Upper lobe of right lung (tissue), 1 donor: ENCODE measurements around the gene NHLRC3. TPM values are rescaled to one million over a fixed set of nuclear protein-coding genes. Genes with fewer than 3 reads are reported as not detected.

Source experiments
- ATAC-seq: fragments of 200-7000 bp; cut with Tn5 transposase; one replicate; pipeline ENCODE4 v1.9.1; 2020; ENCODE audit warnings: mild to moderate bottlenecking, moderate library complexity
- DNase-seq: peaks from one replicate; pipeline ENCODE4 v3.0.0-alpha.2; 2020
- H3K27ac ChIP-seq: fragments of 200-600 bp; one replicate; pipeline ENCODE4 v1.8.0; 2022
- H3K27me3 ChIP-seq: fragments of 200-600 bp; one replicate; pipeline ENCODE4 v1.8.0; 2022; ENCODE audit warnings: mild to moderate bottlenecking
- H3K36me3 ChIP-seq: fragments of 200-600 bp; one replicate; pipeline ENCODE4 v1.8.0; 2022
- H3K4me1 ChIP-seq: fragments of 200-600 bp; one replicate; pipeline ENCODE4 v1.8.0; 2022
- H3K4me3 ChIP-seq: fragments of 200-600 bp; one replicate; pipeline ENCODE4 v1.8.0; 2022; ENCODE audit warnings: mild to moderate bottlenecking
- H3K9me3 ChIP-seq: fragments of 200-600 bp; one replicate; pipeline ENCODE4 v1.8.0; 2022
- intact Hi-C: fragments of 100-400 bp; cut with DNase I; formaldehyde crosslinking; loops from one replicate; pipeline ENCODE4 v1.11.0; 2022
- total RNA-seq: library from RNA; stranded (reverse); fragmentation: NEBNext Ultra II Directional; extraction: Animal tissue kit (Norgen Biotek cat#: 25700); gene quantifications from one replicate; pipeline ENCODE4 v1.2.1, GENCODE V29; 2021
- TF ChIP-seq, protein P1 (sequence below): fragments of 200-600 bp; IDR thresholded peaks from one replicate; pipeline ENCODE4 v1.8.0; 2022; ENCODE audit warnings: antibody characterized with exemption
- donor health status: DM: no; HTN: yes; CAD: no; lungs with severe emphysema.

The NHLRC3 gene
- total RNA-seq, 1 donor from 2014 or later: 28.8 TPM

DNA sequence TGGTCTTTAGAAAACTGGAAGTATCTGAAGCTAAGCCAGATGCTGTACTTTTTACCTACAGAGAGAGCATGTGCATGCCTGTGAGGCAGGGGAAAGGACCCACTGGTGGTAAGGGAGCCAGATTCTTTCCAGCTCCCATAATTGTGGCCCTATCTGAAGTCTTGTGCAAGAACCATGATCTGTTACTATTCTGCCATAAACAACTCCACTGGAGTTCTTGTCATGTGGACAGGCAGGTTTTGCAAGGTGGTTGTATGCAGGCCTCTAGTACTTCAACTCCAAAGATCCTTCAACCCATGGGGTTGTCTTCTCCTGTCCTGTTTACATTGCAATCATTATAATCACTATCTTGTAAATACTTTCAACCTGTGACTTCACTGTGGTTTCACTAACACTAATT is 14.5 kb upstream of the NHLRC3 start:
- H3K36me3 ChIP-seq: peaks cover 75% of the 10 kb centered on the region
- no peaks in the 10 kb centered on the region for H3K9me3 ChIP-seq
- TF ChIP-seq, protein P1, sequence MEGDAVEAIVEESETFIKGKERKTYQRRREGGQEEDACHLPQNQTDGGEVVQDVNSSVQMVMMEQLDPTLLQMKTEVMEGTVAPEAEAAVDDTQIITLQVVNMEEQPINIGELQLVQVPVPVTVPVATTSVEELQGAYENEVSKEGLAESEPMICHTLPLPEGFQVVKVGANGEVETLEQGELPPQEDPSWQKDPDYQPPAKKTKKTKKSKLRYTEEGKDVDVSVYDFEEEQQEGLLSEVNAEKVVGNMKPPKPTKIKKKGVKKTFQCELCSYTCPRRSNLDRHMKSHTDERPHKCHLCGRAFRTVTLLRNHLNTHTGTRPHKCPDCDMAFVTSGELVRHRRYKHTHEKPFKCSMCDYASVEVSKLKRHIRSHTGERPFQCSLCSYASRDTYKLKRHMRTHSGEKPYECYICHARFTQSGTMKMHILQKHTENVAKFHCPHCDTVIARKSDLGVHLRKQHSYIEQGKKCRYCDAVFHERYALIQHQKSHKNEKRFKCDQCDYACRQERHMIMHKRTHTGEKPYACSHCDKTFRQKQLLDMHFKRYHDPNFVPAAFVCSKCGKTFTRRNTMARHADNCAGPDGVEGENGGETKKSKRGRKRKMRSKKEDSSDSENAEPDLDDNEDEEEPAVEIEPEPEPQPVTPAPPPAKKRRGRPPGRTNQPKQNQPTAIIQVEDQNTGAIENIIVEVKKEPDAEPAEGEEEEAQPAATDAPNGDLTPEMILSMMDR: no peak
- DNase-seq (no peak), ATAC-seq (peak; percentile 77)
- intact Hi-C loops: no loop called here
- H3K4me3 ChIP-seq: no peak overlapping the region
- no peak overlapping the region for H3K27ac ChIP-seq
- peaks cover 10% of the 10 kb centered on the region for H3K4me1 ChIP-seq
- no peaks in the 10 kb centered on the region for H3K27me3 ChIP-seq

- TF ChIP-seq, protein P1: no peak
- H3K4me3 ChIP-seq: no peak overlapping the region
- ATAC-seq (no peak), DNase-seq (no peak)
- H3K9me3 ChIP-seq: no peaks in the 10 kb centered on the region
- H3K36me3 ChIP-seq: peaks cover 77% of the 10 kb centered on the region
- H3K27me3 ChIP-seq: no peaks in the 10 kb centered on the region
- peaks cover 10% of the 10 kb centered on the region for H3K4me1 ChIP-seq
- H3K27ac ChIP-seq: no peak overlapping the region
- intact Hi-C loops: no loop called here
These were observed 12.8 kb upstream of the NHLRC3 start for GRCh38 chr13:39025433-39025839.

GRCh38 chr13:39032150-39032549 is 6.1 kb upstream of the NHLRC3 start:
- TF ChIP-seq, protein P1: no peak
- Histone ChIP-seq H3K36me3 (peaks cover 20% of the 10 kb centered on the region), H3K27ac (no peak overlapping the region), H3K4me3 (no peak overlapping the region), H3K4me1 (peaks cover 31% of the 10 kb centered on the region), H3K27me3 (no peaks in the 10 kb centered on the region), H3K9me3 (no peaks in the 10 kb centered on the region)
- DNase-seq (no peak), ATAC-seq (no peak)
- intact Hi-C loops: no loop called here

DNA sequence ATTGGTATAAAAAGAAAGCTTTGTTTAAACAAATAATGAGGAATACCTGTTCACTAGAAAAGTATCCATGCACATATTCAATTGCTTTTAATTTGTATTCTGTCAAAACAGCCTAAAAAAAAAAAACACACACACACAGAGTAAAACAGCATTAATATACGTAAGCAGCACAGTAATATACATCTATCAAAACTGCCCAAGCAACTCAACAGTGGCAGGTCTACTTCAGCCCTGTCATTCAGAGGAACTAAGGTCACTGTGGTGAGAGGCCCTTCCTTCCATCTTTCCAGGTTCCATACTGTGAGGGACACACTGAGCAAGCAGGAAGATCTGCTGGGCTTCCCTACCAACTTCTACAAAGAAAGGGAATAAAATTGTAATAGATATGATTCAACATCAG is 4.2 kb upstream of the NHLRC3 start:
- intact Hi-C loops: no loop called here
- TF ChIP-seq, protein P1: no peak
- no peaks in the 10 kb centered on the region for H3K9me3 ChIP-seq
- ATAC-seq: no peak
- H3K36me3 ChIP-seq: peaks cover under 1% of the 10 kb centered on the region
- no peak overlapping the region for H3K27ac ChIP-seq
- H3K4me3 ChIP-seq: no peak overlapping the region
- DNase-seq: no peak
- H3K27me3 ChIP-seq: no peaks in the 10 kb centered on the region
- peaks cover 32% of the 10 kb centered on the region for H3K4me1 ChIP-seq

GRCh38 chr13:39035204-39035603 is 3.1 kb upstream of the NHLRC3 start:
- Histone ChIP-seq H3K27me3 (no peaks in the 10 kb centered on the region), H3K27ac (no peak overlapping the region), H3K4me3 (peak overlapping the region; percentile 85), H3K36me3 (no peaks in the 10 kb centered on the region), H3K4me1 (peaks cover 40% of the 10 kb centered on the region), H3K9me3 (no peaks in the 10 kb centered on the region)
- no peak for DNase-seq
- intact Hi-C loops: no loop called here
- ATAC-seq: no peak
- TF ChIP-seq, protein P1: no peak

- no peaks in the 10 kb centered on the region for H3K36me3 ChIP-seq
- H3K27ac ChIP-seq: no peak overlapping the region
- TF ChIP-seq, protein P1: no peak
- H3K4me3 ChIP-seq: peak overlapping the region; percentile 85
- DNase-seq: no peak
- no peaks in the 10 kb centered on the region for H3K27me3 ChIP-seq
- no peak for ATAC-seq
- H3K4me1 ChIP-seq: peaks cover 44% of the 10 kb centered on the region
- H3K9me3 ChIP-seq: no peaks in the 10 kb centered on the region
- intact Hi-C loops: no loop called here
These were observed 2.5 kb upstream of the NHLRC3 start for GRCh38 chr13:39035799-39036198.
